SK-N-SH (cell line): Measurements from ENCODE around the gene AP4E1.

Source experiments
- CTCF ChIP-seq: fragments of 200-600 bp; sonication (generic); IDR thresholded peaks from 2 replicates; pipeline ENCODE4 v1.6.1; 2017; ENCODE audit warnings: antibody characterized with exemption, mild to moderate bottlenecking, moderate library complexity
- FOXM1 ChIP-seq: IDR thresholded peaks from 2 replicates; pipeline ENCODE4 v1.4.0; 2012; ENCODE audit warnings: low read depth, mild to moderate bottlenecking
- RAD21 ChIP-seq: IDR thresholded peaks from 2 replicates; pipeline ENCODE4 v1.6.1; 2012; ENCODE audit warnings: mild to moderate bottlenecking, low read length
- TCF12 ChIP-seq: IDR thresholded peaks from 2 replicates; pipeline ENCODE4 v1.4.0; 2012
- YY1 ChIP-seq: IDR thresholded peaks from 2 replicates; pipeline ENCODE4 v1.4.0; 2012; ENCODE audit warnings: low read depth, mild to moderate bottlenecking

GRCh38 chr15:50973605-50974004 lies 65.1 kb downstream of the AP4E1 start:
- TF ChIP-seq CTCF (no peak), FOXM1 (no peak), RAD21 (no peak), TCF12 (no peak), YY1 (no peak)
